D721Med (cell line): ENCODE data around the gene MEF2C.
"Not testable (repeated sequence)": the region's sequence is repeated elsewhere in the genome, so short reads cannot be mapped to it uniquely, and the experiment has no call there.

ENCODE experiments used
- DNase-seq: peaks from one replicate; pipeline ENCODE4 v3.0.0; 2011; ENCODE audit warnings: low spot score; ENCODE audit not compliant: insufficient read length
- FAIRE-seq: peaks from 2 replicates; lab custom pipeline; 2011; peaks lifted over from hg19 to GRCh38; lab: Jason Lieb, UNC
- CTCF ChIP-seq: IDR thresholded peaks from 2 replicates; pipeline ENCODE4 v1.5.1; 2012; ENCODE audit warnings: mild to moderate bottlenecking, control low read depth; ENCODE audit not compliant: insufficient read depth; ENCODE audit errors: missing control alignments

Gene MEF2C

GRCh38 chr5:88858392-88858791 lies 24.6 kb downstream of the MEF2C start:
- DNase-seq (no peak), FAIRE-seq (no peak)
- TF ChIP-seq CTCF: no peak

DNA sequence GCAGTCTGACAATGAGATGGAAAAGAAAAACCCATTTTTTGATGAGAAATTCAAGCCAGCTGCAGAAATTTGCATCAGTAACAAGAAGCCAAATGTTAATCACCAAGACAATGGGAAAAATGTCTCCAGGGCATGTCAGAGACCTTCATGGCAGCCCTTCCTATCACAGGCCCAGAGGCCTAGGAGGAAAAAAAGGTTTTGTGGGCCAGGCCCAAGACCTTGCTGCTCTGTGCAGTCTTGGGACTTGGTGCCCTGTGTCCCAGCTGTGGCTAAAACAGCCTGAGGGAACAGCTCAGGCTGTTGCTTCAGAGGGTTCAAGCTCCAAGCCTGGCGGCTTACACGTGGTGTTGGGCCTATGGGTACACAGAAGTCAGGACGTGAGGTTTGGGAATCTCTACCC lies 26.6 kb downstream of the MEF2C start:
- not testable (repeated sequence) for DNase-seq, FAIRE-seq

DNA sequence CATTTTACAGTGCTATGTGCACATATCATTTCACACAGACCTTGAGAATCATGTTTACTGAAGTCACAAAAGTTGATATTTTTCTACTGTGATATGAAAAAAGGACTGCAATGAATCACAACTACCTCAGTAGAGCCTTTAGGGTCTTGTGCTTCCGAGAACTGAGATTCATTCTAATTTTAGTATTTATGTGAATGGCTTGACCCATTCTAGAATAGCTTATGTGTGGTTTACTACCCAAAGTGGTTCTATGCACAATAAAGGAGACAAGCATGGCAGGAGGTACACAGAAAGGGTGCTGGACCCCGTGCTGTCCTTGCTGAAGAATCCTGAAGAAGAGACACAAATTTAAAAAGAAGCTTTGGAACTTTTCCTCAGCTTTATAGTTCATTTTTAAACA lies 28.2 kb downstream of the MEF2C start:
- TF ChIP-seq CTCF: no peak
- no peak for DNase-seq

DNA sequence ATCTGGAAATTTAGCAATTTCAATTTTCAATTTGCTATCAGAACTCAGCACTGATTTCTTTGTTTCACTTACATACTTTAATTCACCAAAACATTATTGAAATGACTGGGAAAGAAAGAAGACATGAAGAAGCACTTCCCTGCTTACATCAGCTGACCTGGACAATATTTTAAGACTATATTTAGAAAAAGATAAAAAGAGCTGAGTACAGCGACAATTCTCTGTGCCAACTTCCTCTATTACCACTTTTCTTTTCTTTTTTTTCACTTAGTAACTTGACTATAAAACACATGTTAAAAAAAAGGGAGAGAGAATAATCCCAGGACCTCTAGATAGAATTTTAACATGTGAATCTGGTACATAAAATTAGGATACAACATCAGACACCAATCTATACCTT lies 35.6 kb downstream of the MEF2C start:
- FAIRE-seq (no peak), DNase-seq (no peak)
- no peak for TF ChIP-seq CTCF

More for the DNA sequence above, 28.2 kb downstream of the MEF2C start:
- FAIRE-seq: no peak

- FAIRE-seq (no peak), DNase-seq (no peak)
- TF ChIP-seq CTCF: no peak
Observed at GRCh38 chr5:88846434-88846833, 36.5 kb downstream of the MEF2C start.

DNA sequence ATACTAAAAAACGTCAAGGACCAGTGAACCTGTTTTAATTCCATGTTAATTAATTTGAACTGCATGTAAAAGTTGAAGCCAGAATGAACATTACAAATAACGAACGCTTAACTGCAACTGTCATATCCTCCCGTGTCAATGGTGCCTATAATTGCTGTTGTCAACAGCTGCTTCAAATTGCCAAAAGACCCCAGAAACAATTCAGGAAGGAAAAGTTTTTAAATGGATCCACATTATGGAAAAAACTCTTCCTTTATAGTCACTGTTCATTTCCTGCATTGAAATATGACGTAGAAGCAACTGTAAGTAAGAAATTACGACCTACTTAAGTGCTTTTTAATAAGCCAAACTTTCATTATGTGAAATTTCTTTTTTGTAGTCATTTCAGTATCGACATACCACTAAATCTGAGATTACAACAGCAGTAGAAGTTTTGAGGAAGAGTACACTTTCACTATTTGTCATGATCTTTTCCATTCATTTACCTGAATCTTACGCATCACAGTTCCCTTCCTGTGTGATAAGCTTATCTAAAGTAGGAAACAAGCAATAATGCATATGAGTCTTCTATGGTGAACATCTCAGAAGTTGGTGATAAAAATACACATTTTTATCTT lies 37.8 kb downstream of the MEF2C start:
- DNase-seq (no peak), FAIRE-seq (no peak)
- no peak for TF ChIP-seq CTCF

DNA sequence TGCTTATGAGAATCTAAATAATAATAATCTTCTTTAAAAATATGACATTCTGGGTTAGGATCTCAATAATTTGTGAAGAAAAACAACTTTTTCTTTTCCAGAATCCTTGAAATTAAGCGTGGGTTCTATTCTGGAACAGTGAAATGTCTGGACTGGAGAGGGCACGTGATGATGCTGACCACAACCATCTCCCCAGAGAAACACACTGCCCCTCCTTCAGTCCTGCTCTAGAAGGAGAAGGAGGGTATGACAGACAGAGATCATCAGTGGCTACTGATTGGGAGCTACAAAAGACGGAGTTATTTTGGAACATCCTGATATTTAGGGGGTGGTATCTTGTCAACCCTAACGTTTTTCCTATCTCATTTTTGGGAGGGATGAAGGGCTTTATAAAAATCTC lies 40.2 kb downstream of the MEF2C start:
- FAIRE-seq: no peak
- no peak for TF ChIP-seq CTCF
- DNase-seq: no peak

GRCh38 chr5:88841212-88841611 lies 41.8 kb downstream of the MEF2C start:
- FAIRE-seq (no peak), DNase-seq (no peak)
- TF ChIP-seq CTCF: no peak
